HepG2 (cell line): ENCODE measurements around the gene PEX13. TPM values are rescaled to one million over a fixed set of nuclear protein-coding genes. Genes with fewer than 3 reads are reported as not detected.
A peak's percentile ranks its signal among the peaks of the same experiment; 100 is the strongest.

Experiments
- EZH2 ChIP-seq: conservative IDR thresholded peaks from 2 replicates; pipeline ENCODE4 v1.6.1; 2012; ENCODE audit warnings: mild to moderate bottlenecking, low read depth, low read length, moderate library complexity
- IRF2 ChIP-seq: IDR thresholded peaks from 2 replicates; pipeline ENCODE4 v1.6.1; 2018; ENCODE audit warnings: missing genetic modification reagents, missing compliant biosample characterization
- KLF15 ChIP-seq: sonication (generic); formaldehyde crosslinking; IDR thresholded peaks from 2 replicates; pipeline ENCODE4 v1.8.1; 2023; ENCODE audit warnings: borderline replicate concordance, mild to moderate bottlenecking, inconsistent platforms, missing genetic modification reagents, mixed read lengths
- KLF6 ChIP-seq: IDR thresholded peaks from 2 replicates; pipeline ENCODE4 v1.8.0; 2016; ENCODE audit warnings: missing biosample characterization, missing genetic modification reagents
- MBD4 ChIP-seq: IDR thresholded peaks from 2 replicates; pipeline ENCODE4 v1.6.1; 2012; ENCODE audit warnings: low read length, inconsistent platforms, borderline replicate concordance
- SALL2 ChIP-seq: sonication (generic); formaldehyde crosslinking; IDR thresholded peaks from 2 replicates; pipeline ENCODE4 v1.8.1; 2023; ENCODE audit warnings: mild to moderate bottlenecking, missing genetic modification reagents, inconsistent platforms
- SMARCE1 ChIP-seq: fragments of 450-650 bp; IDR thresholded peaks from 2 replicates; pipeline ENCODE4 v1.6.1; 2017; ENCODE audit warnings: borderline replicate concordance
- SOX6 ChIP-seq, 2 experiments: fragments of 450-650 bp in 1 of 2; sonication (generic) in 1 of 2; formaldehyde crosslinking in 1 of 2; IDR thresholded peaks; 2 replicates each; pipeline versions ENCODE4 v1.4.0 to v1.6.1; 2017 to 2020; ENCODE audit warnings: antibody characterized with exemption in 1 of 2, mild to moderate bottlenecking in 1 of 2, missing genetic modification reagents in 1 of 2
- SP4 ChIP-seq: sonication (generic); formaldehyde crosslinking; IDR thresholded peaks from 2 replicates; pipeline ENCODE4 v1.8.1; 2023; ENCODE audit warnings: mild to moderate bottlenecking, missing genetic modification reagents
- TGIF2 ChIP-seq: IDR thresholded peaks from 2 replicates; pipeline ENCODE4 v1.6.1; 2016; ENCODE audit warnings: control low read depth, missing compliant biosample characterization
- WIZ ChIP-seq: sonication (generic); formaldehyde crosslinking; IDR thresholded peaks from 2 replicates; pipeline ENCODE4 v1.5.1; 2020; ENCODE audit warnings: mild to moderate bottlenecking, missing genetic modification reagents
- ZNF335 ChIP-seq: sonication (generic); formaldehyde crosslinking; IDR thresholded peaks from 2 replicates; pipeline ENCODE4 v1.4.0; 2020; ENCODE audit warnings: missing genetic modification reagents
- ZNF549 ChIP-seq: sonication (generic); formaldehyde crosslinking; IDR thresholded peaks from 2 replicates; pipeline ENCODE4 v1.5.0; 2020; ENCODE audit warnings: missing genetic modification reagents
- ZNF607 ChIP-seq: sonication (generic); formaldehyde crosslinking; IDR thresholded peaks from 2 replicates; pipeline ENCODE4 v1.5.1; 2020; ENCODE audit warnings: missing genetic modification reagents, mild to moderate bottlenecking, borderline replicate concordance
- ZSCAN29 ChIP-seq: sonication (generic); formaldehyde crosslinking; conservative IDR thresholded peaks from 2 replicates; pipeline ENCODE4 v1.4.0; 2020; ENCODE audit warnings: mild to moderate bottlenecking, missing genetic modification reagents
- polyA plus RNA-seq, 8 experiments: library from polyadenylated mRNA; depleted of rRNA in 3 of 8; stranded (reverse) in 7 of 8; unstranded in 1 of 8; fragments of >200 nt; fragmentation: Illumina TruSeq in 4 of 8; extraction: Trizol in 4 of 8; gene quantifications; 2 replicates each; pipeline versions ENCODE4 v1.2.1 to v1.2.3, GENCODE V29; 2011 to 2016; ENCODE audit warnings: low read depth in 4 of 8, missing spikeins in 1 of 8, mixed read lengths in 1 of 8; ENCODE audit not compliant: insufficient read depth in 1 of 8
- total RNA-seq, 5 experiments: library from RNA; depleted of rRNA; stranded (reverse); fragments of >200 nt; fragmentation: Illumina TruSeq; extraction: Trizol; gene quantifications; 2 replicates each; pipeline ENCODE4 v1.2.3, GENCODE V29; 2016; ENCODE audit warnings: low read depth in 1 of 5
- TF ChIP-seq, protein P1 (sequence below): sonication (generic); formaldehyde crosslinking; IDR thresholded peaks from 2 replicates; pipeline ENCODE4 v1.4.0; 2020; ENCODE audit warnings: missing genetic modification reagents
- TF ChIP-seq, protein P2 (sequence below), 2 experiments: sonication (generic) in 1 of 2; formaldehyde crosslinking in 1 of 2; IDR thresholded peaks; 2 replicates each; pipeline versions ENCODE4 v1.4.0 to v1.6.1; 2016 to 2020; ENCODE audit warnings: borderline replicate concordance in 1 of 2, low read depth in 1 of 2, mild to moderate bottlenecking in 1 of 2, missing genetic modification reagents in 1 of 2
- TF ChIP-seq, protein P3 (sequence below): sonication (generic); formaldehyde crosslinking; IDR thresholded peaks from 2 replicates; pipeline ENCODE4 v1.5.0; 2020; ENCODE audit warnings: mild to moderate bottlenecking, missing genetic modification reagents

Gene PEX13
- total and polyA plus RNA-seq, 2 of the 13 experiments (the other 11 are each of a cell fraction or from before 2014, with no cell fraction given) = 47.9 to 75.9 TPM

- peak; percentile 76; the same call in 1 of the 2 replicates for TF ChIP-seq SALL2 (CRISPR knock-in tag)
- TF ChIP-seq, protein P1, sequence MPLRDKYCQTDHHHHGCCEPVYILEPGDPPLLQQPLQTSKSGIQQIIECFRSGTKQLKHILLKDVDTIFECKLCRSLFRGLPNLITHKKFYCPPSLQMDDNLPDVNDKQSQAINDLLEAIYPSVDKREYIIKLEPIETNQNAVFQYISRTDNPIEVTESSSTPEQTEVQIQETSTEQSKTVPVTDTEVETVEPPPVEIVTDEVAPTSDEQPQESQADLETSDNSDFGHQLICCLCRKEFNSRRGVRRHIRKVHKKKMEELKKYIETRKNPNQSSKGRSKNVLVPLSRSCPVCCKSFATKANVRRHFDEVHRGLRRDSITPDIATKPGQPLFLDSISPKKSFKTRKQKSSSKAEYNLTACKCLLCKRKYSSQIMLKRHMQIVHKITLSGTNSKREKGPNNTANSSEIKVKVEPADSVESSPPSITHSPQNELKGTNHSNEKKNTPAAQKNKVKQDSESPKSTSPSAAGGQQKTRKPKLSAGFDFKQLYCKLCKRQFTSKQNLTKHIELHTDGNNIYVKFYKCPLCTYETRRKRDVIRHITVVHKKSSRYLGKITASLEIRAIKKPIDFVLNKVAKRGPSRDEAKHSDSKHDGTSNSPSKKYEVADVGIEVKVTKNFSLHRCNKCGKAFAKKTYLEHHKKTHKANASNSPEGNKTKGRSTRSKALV = peak; percentile 34; the same call in 1 of the 2 replicates
- peak; percentile 70 for TF ChIP-seq SP4 (CRISPR knock-in tag)
- TF ChIP-seq SMARCE1 = no peak
- TF ChIP-seq ZSCAN29 (CRISPR knock-in tag) = no peak
- no peak; the same call in 1 of the 2 replicates for TF ChIP-seq ZNF607 (CRISPR knock-in tag)
- no peak for TF ChIP-seq WIZ
- peak; percentile 11; the same call in 1 of the 2 replicates for TF ChIP-seq IRF2 (CRISPR knock-in tag)
- no peak for TF ChIP-seq ZNF335 (CRISPR knock-in tag)
- no peak for TF ChIP-seq SOX6 (IDR thresholded peaks at IDR 0.05)
- no peak for TF ChIP-seq SOX6 (CRISPR knock-in tag; IDR thresholded peaks at IDR 0.05)
- no peak for TF ChIP-seq EZH2
- no peak for TF ChIP-seq ZNF549 (CRISPR knock-in tag)
- peak; percentile 61; the same call in 1 of the 2 replicates for TF ChIP-seq KLF6 (CRISPR knock-in tag)
- TF ChIP-seq, protein P2, sequence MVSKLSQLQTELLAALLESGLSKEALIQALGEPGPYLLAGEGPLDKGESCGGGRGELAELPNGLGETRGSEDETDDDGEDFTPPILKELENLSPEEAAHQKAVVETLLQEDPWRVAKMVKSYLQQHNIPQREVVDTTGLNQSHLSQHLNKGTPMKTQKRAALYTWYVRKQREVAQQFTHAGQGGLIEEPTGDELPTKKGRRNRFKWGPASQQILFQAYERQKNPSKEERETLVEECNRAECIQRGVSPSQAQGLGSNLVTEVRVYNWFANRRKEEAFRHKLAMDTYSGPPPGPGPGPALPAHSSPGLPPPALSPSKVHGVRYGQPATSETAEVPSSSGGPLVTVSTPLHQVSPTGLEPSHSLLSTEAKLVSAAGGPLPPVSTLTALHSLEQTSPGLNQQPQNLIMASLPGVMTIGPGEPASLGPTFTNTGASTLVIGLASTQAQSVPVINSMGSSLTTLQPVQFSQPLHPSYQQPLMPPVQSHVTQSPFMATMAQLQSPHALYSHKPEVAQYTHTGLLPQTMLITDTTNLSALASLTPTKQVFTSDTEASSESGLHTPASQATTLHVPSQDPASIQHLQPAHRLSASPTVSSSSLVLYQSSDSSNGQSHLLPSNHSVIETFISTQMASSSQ (IDR thresholded peaks at IDR 0.05; ENCODE audit: low read depth) = no peak
- TF ChIP-seq, protein P2 (CRISPR knock-in tag; IDR thresholded peaks at IDR 0.05; ENCODE audit: borderline replicate concordance) = peak; percentile 60; the same call in 1 of the 2 replicates
- TF ChIP-seq, protein P3, sequence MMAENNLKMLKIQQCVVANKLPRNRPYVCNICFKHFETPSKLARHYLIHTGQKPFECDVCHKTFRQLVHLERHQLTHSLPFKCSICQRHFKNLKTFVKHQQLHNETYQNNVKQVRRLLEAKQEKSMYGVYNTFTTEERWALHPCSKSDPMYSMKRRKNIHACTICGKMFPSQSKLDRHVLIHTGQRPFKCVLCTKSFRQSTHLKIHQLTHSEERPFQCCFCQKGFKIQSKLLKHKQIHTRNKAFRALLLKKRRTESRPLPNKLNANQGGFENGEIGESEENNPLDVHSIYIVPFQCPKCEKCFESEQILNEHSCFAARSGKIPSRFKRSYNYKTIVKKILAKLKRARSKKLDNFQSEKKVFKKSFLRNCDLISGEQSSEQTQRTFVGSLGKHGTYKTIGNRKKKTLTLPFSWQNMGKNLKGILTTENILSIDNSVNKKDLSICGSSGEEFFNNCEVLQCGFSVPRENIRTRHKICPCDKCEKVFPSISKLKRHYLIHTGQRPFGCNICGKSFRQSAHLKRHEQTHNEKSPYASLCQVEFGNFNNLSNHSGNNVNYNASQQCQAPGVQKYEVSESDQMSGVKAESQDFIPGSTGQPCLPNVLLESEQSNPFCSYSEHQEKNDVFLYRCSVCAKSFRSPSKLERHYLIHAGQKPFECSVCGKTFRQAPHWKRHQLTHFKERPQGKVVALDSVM (CRISPR knock-in tag) = peak; percentile 11; the same call in 1 of the 2 replicates
- TF ChIP-seq TGIF2 = peak; percentile 46; the same call in 1 of the 2 replicates
- TF ChIP-seq KLF15 = no peak
- no peak for TF ChIP-seq MBD4
Observed at GRCh38 chr2:61065714-61066709, 48.5 kb downstream of the PEX13 start, which contains the start of gene SANBR (continued).
